GM18520 (cell line): Measurements from ENCODE around the gene MRLN.
"Not testable (repeated sequence)": the region's sequence is repeated elsewhere in the genome, so short reads cannot be mapped to it uniquely, and the experiment has no call there.

Experiments used
- ATAC-seq: cut with Tn5 transposase; IDR thresholded peaks from one replicate; pipeline ENCODE4 v1.9.1; 2021; ENCODE audit not compliant: unreplicated experiment

MRLN gene

GRCh38 chr10:59753267-59753666 lies at the start of gene MRLN:
Gene MRLN, minus strand, starts transcription at chr10:59753455.
- ATAC-seq: no peak

GRCh38 chr10:59801171-59801570 lies 47.9 kb upstream of the MRLN start:
- ATAC-seq: no peak

- ATAC-seq: no peak
Observed at GRCh38 chr10:59799421-59799820, 46.2 kb upstream of the MRLN start.

- ATAC-seq: no peak
Observed at GRCh38 chr10:59793919-59794318, 40.7 kb upstream of the MRLN start.

GRCh38 chr10:59792812-59793211 lies 39.6 kb upstream of the MRLN start:
- no peak for ATAC-seq

GRCh38 chr10:59791601-59792000 lies 38.3 kb upstream of the MRLN start:
- ATAC-seq: no peak

- ATAC-seq: not testable (repeated sequence)
Observed at GRCh38 chr10:59790080-59790479, 36.8 kb upstream of the MRLN start.

GRCh38 chr10:59788914-59789313 lies 35.7 kb upstream of the MRLN start:
- not testable (repeated sequence) for ATAC-seq

GRCh38 chr10:59787032-59787431 lies 33.8 kb upstream of the MRLN start:
- not testable (repeated sequence) for ATAC-seq

- ATAC-seq: not testable (repeated sequence)
Observed at GRCh38 chr10:59785476-59785875, 32.2 kb upstream of the MRLN start.

- ATAC-seq: no peak
Observed at GRCh38 chr10:59781511-59781910, 28.3 kb upstream of the MRLN start.

- ATAC-seq: no peak
Observed at GRCh38 chr10:59779756-59780533, 26.7 kb upstream of the MRLN start.

GRCh38 chr10:59774451-59774850 lies 21.2 kb upstream of the MRLN start:
- ATAC-seq: no peak

- ATAC-seq: no peak
Observed at GRCh38 chr10:59773088-59773487, 19.8 kb upstream of the MRLN start.

GRCh38 chr10:59771162-59771807 lies 18.0 kb upstream of the MRLN start:
- ATAC-seq: no peak

GRCh38 chr10:59770689-59771088 lies 17.4 kb upstream of the MRLN start:
- no peak for ATAC-seq

- no peak for ATAC-seq
Observed at GRCh38 chr10:59762505-59762904, 9.2 kb upstream of the MRLN start.

GRCh38 chr10:59757966-59758365 lies 4.7 kb upstream of the MRLN start:
- ATAC-seq: no peak

GRCh38 chr10:59754951-59755350 lies 1.7 kb upstream of the MRLN start:
- no peak for ATAC-seq

GRCh38 chr10:59752278-59752940 lies 846 bp downstream of the MRLN start:
- ATAC-seq: no peak

GRCh38 chr10:59750155-59750945 lies 2.9 kb downstream of the MRLN start:
- no peak for ATAC-seq
